Urothelium cell line (cell line): ENCODE measurements around the gene BSDC1.

Experiments used
- DNase-seq: peaks from one replicate; pipeline ENCODE4 v3.0.0; 2011; ENCODE audit warnings: low spot score, mixed read lengths
- FAIRE-seq: peaks from 2 replicates; lab custom pipeline; 2011; peaks lifted over from hg19 to GRCh38; lab: Jason Lieb, UNC

The BSDC1 gene

GRCh38 chr1:32338637-32339145 lies 55.5 kb downstream of the BSDC1 start:
- FAIRE-seq (no peak), DNase-seq (no peak)

- DNase-seq (peak; percentile 87), FAIRE-seq (peak; percentile 97)
Observed at GRCh38 chr1:32337855-32338636, 56.2 kb downstream of the BSDC1 start.

- FAIRE-seq (no peak), DNase-seq (peak; percentile 46)
Observed at GRCh38 chr1:32336963-32337675, 57.1 kb downstream of the BSDC1 start.

- DNase-seq (no peak), FAIRE-seq (no peak)
Observed at GRCh38 chr1:32336591-32336932, 57.7 kb downstream of the BSDC1 start.

DNA sequence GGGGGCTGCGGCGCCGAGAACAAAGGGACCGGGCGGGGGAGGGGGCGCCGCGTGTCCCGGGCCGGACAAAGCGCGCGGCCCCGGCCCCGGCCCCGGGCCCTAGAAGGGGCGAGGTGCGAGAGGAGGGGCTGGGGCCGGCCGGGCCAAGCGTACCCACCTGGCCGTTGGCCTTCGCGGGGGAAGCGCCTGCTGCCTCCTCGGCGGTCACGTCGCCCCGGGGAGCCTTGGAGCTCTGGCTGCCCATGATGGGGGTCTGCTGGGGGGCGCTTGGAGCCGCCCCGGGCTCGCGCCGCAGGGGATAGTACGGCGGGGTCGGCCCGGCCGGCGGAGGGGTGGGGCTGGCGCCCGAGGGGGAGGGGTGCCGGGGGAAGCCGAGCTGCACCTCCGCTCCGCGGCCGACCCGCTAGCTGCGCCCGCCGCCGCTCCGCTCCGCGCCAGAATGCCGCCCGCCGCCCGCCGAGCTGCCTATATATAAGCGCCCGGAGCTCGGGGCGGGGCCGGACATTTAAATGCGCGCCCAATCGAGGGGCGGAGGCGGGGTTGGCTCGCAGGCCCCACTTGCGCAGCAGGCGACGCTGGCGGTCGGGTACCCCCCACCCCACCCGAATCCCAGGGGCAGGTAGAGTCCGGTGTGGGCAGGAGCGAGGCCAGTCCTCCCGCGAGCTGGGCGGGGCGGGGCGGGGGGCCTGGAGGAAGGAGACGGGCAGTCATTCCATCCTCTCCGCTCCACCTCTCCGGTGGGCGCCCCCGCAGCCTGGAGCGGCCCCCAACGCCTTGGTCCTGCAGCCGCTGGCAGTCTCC lies 58.3 kb downstream of the BSDC1 start, which contains the start of gene MARCKSL1:
TSS of gene MARCKSL1 (minus strand) at position 444 of the 801 bp plus-strand sequence. CDS start at position 244, 200 bp downstream.
- DNase-seq (peak; percentile 85), FAIRE-seq (peak; percentile 23)

DNA sequence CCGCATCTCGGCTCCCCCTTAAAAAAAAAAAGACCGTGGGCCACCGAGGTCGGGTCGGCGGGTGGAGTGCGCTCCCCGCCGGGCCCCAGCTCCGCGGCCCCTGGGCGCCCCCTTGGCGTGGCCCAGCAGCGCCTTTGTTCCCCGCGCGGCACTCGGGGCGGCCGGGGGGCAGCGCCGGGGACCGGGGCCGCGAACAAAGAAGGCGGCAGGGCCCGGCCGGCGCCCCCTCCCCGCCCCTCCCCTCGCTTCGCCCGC lies 58.8 kb downstream of the BSDC1 start:
- DNase-seq (no peak), FAIRE-seq (no peak)

DNA sequence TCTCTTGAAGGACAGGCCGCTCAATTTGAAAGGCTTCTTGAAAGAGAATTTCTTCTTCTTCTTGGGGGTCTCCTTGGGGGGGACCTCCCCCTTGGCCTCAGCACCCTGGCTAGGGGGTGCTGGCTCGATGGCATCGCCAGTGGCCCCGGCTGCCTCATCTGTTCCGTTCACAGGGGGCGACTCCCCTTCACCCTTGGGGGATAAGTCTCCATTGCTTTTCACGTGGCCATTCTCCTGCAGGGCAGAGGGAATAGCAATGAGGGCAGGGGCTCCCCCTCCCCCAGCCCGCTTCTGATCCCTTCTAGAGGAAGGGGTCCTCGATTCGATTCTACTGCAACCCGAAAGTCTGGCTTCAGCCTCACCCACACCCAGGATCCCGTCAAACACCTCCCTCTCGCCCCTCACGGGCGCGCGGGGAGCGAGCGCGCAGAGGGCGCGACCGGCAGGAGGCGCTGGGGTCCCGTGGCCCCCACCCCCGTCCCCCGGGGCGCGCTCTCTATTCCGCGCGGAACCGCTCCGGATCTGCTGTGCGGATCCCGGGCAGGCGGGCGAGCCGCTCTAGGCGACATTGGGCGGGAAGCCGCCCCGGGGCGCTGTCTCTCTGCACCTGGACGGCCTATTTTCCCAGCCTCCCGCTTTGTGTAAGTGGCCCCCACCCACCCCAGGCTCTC lies 59.2 kb downstream of the BSDC1 start:
- DNase-seq = peak; percentile 75
- no peak for FAIRE-seq

DNA sequence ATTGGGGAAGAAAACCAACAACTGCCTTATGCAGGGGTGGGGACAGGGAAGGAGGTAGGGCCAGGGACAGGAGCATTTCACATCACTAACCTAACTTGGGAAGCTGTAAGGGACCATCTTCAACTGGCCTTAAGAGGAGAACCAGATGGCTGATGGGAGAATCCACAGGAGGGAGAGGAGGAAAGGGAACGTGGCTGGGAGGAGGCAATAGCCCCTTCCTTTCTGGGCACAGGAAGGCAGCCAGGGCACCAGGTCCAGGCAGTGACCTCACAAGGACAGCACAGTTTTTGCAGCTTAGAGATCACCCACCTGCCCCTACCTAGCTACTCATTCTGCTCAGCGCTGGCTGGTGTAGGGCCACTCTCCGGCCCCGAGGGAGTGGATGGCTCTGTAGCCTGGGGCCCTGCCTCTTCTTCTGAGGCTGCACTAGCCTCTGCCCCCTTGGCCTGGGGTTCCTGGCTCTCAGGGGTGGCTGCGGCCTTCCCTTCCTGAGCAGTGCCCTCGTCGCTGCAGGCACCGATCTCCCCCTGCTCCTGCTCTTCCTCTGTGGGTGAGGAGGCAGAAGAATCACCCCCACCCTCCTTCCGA lies 59.9 kb downstream of the BSDC1 start:
- DNase-seq (no peak), FAIRE-seq (no peak)

- no peak for FAIRE-seq
Observed at GRCh38 chr1:32333251-32333963, 60.8 kb downstream of the BSDC1 start.

GRCh38 chr1:32332290-32333079 lies 61.8 kb downstream of the BSDC1 start:
- DNase-seq (no peak), FAIRE-seq (no peak)

More at GRCh38 chr1:32333251-32333963, 60.8 kb downstream of the BSDC1 start:
- no peak for DNase-seq

DNA sequence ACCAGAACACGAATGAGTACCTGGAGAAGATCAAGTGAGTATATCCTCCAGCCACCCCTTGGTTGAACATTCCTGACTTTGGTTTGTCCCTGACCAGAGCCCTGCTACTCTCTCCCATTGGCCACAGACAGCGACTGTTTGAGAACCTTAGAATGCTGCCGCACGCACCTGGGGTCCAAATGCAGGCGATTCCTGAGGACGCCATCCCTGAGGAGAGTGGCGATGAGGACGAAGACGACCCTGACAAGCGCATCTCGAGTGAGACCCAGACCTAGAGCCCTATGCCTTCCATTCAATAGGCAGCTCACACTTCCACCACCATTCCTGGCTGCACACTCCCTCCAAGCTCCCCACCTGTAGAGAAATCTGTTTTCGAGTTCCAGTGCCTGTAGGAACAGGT lies 62.7 kb downstream of the BSDC1 start:
- FAIRE-seq = no peak

GRCh38 chr1:32330558-32331151 lies 63.6 kb downstream of the BSDC1 start:
- FAIRE-seq (no peak), DNase-seq (no peak)

More for the DNA sequence above, 62.7 kb downstream of the BSDC1 start:
- DNase-seq = no peak

- FAIRE-seq (no peak), DNase-seq (no peak)
Observed at GRCh38 chr1:32329931-32330466, 64.2 kb downstream of the BSDC1 start.

DNA sequence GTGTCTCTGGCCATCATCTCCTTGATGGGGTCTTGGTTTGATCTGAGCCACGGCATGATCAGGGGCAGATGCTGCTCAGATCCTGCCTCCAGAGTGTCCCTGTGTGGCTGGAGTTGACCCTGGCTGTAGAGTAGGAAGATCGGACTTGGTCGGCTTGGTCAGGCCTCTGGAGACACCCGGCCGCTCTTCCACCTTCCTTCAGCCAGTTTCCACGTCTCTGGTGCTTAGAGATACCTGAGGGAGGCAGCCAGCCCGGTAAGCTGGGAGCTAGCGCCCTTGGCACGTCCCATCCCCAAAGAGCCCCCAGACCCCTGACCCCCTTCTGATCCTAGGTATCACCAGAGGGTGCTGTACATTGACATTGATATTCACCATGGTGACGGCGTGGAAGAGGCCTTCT lies 67.0 kb downstream of the BSDC1 start:
- FAIRE-seq = no peak

DNA sequence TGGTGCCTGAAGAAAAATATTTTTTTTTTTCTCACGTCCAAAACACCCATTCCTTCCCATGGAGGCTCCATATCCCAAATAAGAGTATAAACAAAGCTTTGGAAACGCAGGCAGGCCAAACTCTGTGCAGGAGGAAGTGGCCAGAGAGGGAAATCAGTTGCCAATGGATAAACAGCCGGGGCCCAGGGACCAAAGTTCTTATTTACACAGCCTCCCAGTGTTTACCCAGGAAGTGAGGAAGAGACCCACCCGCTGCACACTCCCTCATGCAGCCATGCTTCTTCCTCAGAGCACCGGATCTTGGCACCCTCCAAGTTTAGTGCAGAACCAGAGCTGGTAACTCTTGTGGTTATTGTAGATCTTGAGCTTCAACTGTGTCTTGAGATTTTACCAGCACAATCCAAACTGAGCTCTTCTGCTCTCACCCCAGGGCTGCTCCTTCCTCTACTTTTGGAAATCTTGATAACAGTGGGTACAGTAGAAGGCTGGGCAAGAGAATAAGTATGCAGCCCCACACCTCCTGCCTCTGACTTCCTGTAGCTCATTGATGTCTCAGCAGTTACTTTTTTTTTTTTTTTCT lies 72.4 kb downstream of the BSDC1 start:
- no peak for FAIRE-seq
- DNase-seq = no peak

More for the DNA sequence above, 67.0 kb downstream of the BSDC1 start:
- DNase-seq = no peak

GRCh38 chr1:32318127-32318869 lies 75.9 kb downstream of the BSDC1 start:
- DNase-seq = no peak
- no peak for FAIRE-seq

- DNase-seq (no peak), FAIRE-seq (no peak)
Observed at GRCh38 chr1:32316903-32317277, 77.4 kb downstream of the BSDC1 start.
